ENCODE data around the gene GUCY1B1. TPM values are rescaled to one million over a fixed set of nuclear protein-coding genes. Genes with fewer than 3 reads are reported as not detected.

Gene GUCY1B1
- total RNA-seq, 1 donor from 2014 or later, result 13.2 TPM

DNA sequence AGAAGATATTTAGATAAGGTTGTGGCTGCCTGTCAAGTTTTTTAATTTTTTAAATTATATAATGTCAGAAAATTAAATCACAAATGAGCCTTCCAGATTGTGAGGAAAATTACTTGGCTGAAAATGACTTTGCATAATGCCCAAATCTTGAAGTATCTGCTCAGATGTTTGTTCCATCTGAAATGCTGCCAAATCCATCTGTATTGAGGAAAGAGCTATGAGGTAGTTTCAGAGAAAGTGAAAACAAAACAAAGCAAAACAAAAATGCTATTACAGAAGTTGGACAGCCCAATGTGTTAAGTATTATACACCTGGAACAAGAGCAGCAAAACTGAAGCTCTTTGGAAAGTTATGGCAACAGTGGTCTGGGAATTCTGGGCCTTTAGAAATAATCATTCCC is 23.3 kb upstream of the GUCY1B1 start:
- no peaks in the 10 kb centered on the region for H3K9me3 Mint-ChIP-seq (ENCODE audit: unreplicated experiment)
- no peaks in the 10 kb centered on the region for H3K36me3 Mint-ChIP-seq (ENCODE audit: unreplicated experiment)
- DNase-seq (ENCODE audit: extremely low spot score, unreplicated experiment), result no peak
- H3K4me1 Mint-ChIP-seq (ENCODE audit: unreplicated experiment), result peaks cover 2% of the 10 kb centered on the region
- TF ChIP-seq, protein P1, sequence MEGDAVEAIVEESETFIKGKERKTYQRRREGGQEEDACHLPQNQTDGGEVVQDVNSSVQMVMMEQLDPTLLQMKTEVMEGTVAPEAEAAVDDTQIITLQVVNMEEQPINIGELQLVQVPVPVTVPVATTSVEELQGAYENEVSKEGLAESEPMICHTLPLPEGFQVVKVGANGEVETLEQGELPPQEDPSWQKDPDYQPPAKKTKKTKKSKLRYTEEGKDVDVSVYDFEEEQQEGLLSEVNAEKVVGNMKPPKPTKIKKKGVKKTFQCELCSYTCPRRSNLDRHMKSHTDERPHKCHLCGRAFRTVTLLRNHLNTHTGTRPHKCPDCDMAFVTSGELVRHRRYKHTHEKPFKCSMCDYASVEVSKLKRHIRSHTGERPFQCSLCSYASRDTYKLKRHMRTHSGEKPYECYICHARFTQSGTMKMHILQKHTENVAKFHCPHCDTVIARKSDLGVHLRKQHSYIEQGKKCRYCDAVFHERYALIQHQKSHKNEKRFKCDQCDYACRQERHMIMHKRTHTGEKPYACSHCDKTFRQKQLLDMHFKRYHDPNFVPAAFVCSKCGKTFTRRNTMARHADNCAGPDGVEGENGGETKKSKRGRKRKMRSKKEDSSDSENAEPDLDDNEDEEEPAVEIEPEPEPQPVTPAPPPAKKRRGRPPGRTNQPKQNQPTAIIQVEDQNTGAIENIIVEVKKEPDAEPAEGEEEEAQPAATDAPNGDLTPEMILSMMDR (IDR thresholded peaks at IDR 0.05), result no peak
- H3K27me3 Mint-ChIP-seq (ENCODE audit: unreplicated experiment), result peaks cover 9% of the 10 kb centered on the region
- H3K27ac Mint-ChIP-seq (ENCODE audit: unreplicated experiment), result no peak overlapping the region
- no peak overlapping the region for H3K4me3 Mint-ChIP-seq (ENCODE audit: unreplicated experiment)

DNA sequence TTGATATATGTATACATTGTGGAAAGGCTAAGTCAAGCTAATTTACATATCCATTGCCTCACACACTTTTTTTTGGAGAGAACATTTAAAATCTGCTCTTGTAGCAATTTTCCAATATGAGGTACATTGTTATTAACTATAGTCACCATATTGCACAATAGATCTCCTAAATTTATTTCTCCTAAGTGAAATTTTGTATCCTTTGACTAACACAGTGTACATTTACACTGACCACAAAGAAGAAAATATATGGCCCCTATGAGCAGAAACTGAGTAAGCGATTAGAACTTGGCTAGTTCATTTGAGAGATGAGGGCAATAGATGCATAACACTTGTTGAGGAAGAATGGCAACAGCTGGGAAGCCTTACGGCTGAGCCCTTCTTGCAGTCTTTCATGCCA is 20.3 kb upstream of the GUCY1B1 start:
- TF ChIP-seq, protein P1 (IDR thresholded peaks at IDR 0.05), result no peak
- Mint-ChIP-seq H3K27me3 (ENCODE audit: unreplicated experiment) (peaks cover 9% of the 10 kb centered on the region), H3K9me3 (ENCODE audit: unreplicated experiment) (no peaks in the 10 kb centered on the region), H3K4me3 (ENCODE audit: unreplicated experiment) (no peak overlapping the region), H3K27ac (ENCODE audit: unreplicated experiment) (no peak overlapping the region), H3K4me1 (ENCODE audit: unreplicated experiment) (peaks cover 2% of the 10 kb centered on the region), H3K36me3 (ENCODE audit: unreplicated experiment) (no peaks in the 10 kb centered on the region)
- no peak for DNase-seq (ENCODE audit: extremely low spot score, unreplicated experiment)

DNA sequence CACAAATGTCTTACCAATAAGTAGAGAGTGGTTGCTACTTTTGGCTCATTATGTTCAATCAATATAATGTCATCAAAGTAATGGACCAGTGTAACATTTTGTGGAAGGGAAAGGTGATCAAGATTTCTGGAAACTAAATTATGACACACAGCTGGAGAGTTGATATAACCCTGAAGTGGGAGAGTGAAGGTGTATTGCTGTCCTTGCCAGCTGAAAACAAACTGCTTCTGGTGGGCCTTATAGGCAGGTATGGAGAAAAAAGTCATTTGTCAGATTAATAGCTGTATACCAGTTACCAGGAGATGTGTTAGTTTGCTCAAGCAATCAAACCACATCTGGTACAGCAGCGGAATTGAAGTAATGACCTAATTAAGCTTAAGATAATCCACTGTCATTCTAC is 17.3 kb upstream of the GUCY1B1 start:
- no peaks in the 10 kb centered on the region for H3K36me3 Mint-ChIP-seq (ENCODE audit: unreplicated experiment)
- no peak for DNase-seq (ENCODE audit: extremely low spot score, unreplicated experiment)
- no peak overlapping the region for H3K4me3 Mint-ChIP-seq (ENCODE audit: unreplicated experiment)
- no peaks in the 10 kb centered on the region for H3K9me3 Mint-ChIP-seq (ENCODE audit: unreplicated experiment)
- no peak overlapping the region for H3K27ac Mint-ChIP-seq (ENCODE audit: unreplicated experiment)
- H3K27me3 Mint-ChIP-seq (ENCODE audit: unreplicated experiment), result peaks cover 4% of the 10 kb centered on the region
- H3K4me1 Mint-ChIP-seq (ENCODE audit: unreplicated experiment), result no peaks in the 10 kb centered on the region
- TF ChIP-seq, protein P1 (IDR thresholded peaks at IDR 0.05), result no peak

DNA sequence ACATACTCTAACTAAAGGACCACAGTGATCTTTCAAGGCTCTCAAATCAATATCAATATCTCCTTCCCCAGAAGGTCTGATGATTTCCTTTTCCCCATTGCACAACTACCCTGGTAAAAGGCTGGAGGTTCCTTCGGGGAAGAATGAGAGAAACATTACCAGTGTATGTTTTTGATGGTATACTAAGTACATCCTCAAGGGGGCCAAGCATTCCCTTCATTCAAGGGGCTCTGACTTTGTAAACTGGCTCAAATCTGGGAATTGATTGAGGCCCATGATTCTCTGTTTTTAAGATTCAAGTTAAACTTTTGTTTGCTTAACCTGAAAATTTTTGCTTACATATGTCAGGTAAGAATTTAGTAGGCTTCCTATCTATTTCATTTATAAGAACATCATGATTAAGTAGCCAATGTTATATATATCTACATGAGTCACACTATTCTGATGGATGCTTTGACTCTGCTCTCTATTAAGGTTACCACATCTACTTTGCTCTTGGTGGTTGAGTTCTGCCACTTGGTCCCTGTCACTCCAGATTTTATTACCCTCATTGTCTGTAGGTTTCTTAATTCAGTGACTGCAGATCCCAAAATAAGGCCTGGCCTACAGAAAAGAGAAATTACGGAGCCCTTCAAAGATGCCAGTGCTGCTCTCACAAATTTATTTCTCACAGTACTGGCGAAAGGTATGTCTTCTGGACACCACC is 16.4 kb upstream of the GUCY1B1 start:
- TF ChIP-seq, protein P1 (IDR thresholded peaks at IDR 0.05), result no peak
- no peak for DNase-seq (ENCODE audit: extremely low spot score, unreplicated experiment)
- H3K27me3 Mint-ChIP-seq (ENCODE audit: unreplicated experiment), result peaks cover 4% of the 10 kb centered on the region
- no peak overlapping the region for H3K4me3 Mint-ChIP-seq (ENCODE audit: unreplicated experiment)
- no peaks in the 10 kb centered on the region for H3K36me3 Mint-ChIP-seq (ENCODE audit: unreplicated experiment)
- no peaks in the 10 kb centered on the region for H3K4me1 Mint-ChIP-seq (ENCODE audit: unreplicated experiment)
- no peak overlapping the region for H3K27ac Mint-ChIP-seq (ENCODE audit: unreplicated experiment)
- no peaks in the 10 kb centered on the region for H3K9me3 Mint-ChIP-seq (ENCODE audit: unreplicated experiment)

DNA sequence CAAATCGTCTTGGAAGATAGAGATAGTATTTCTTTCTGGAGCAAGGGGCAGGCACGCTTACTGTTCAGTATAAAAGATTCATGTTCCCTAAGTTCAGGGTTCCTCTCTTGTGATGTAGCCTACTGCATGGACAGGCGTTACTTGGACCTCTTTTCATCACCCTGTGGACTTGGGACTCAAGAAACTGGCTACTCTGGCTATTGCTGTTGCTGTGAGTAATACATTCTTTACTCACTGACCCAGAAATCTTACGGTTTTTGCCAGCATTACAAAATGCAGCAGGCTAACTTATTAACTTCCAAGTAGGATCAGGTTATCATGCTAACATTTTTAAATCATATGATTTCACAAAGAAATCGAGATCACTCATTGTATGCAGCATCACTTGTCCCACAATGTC is 12.8 kb upstream of the GUCY1B1 start:
- TF ChIP-seq, protein P1 (IDR thresholded peaks at IDR 0.05), result no peak
- Mint-ChIP-seq H3K9me3 (ENCODE audit: unreplicated experiment) (no peaks in the 10 kb centered on the region), H3K27me3 (ENCODE audit: unreplicated experiment) (no peaks in the 10 kb centered on the region), H3K36me3 (ENCODE audit: unreplicated experiment) (no peaks in the 10 kb centered on the region), H3K4me1 (ENCODE audit: unreplicated experiment) (no peaks in the 10 kb centered on the region), H3K4me3 (ENCODE audit: unreplicated experiment) (no peak overlapping the region), H3K27ac (ENCODE audit: unreplicated experiment) (no peak overlapping the region)
- no peak for DNase-seq (ENCODE audit: extremely low spot score, unreplicated experiment)
